Vagina (tissue), 2 donors: ENCODE results near the gene STAMBP. TPM values are rescaled to one million over a fixed set of nuclear protein-coding genes. Genes with fewer than 3 reads are reported as not detected.
A peak's percentile ranks its signal among the peaks of the same experiment; 100 is the strongest.
"Not testable (repeated sequence)": the region's sequence is repeated elsewhere in the genome, so short reads cannot be mapped to it uniquely, and the experiment has no call there.

Experiments used
- DNase-seq, 2 donors: peaks; one replicate each; pipeline ENCODE4 v3.0.0-alpha.2; 2017; ENCODE audit errors: extremely low spot score in 2 of 2
- H3K27ac ChIP-seq: fragments of 200-600 bp; sonication (generic); one replicate; pipeline ENCODE4 v1.5.1; 2019
- H3K27me3 ChIP-seq: fragments of 200-600 bp; sonication (generic); one replicate; pipeline ENCODE4 v1.5.1; 2019
- H3K36me3 ChIP-seq, 2 donors: fragments of 200-600 bp; sonication (generic); one replicate each; pipeline ENCODE4 v1.5.1; 2017 to 2019
- H3K4me1 ChIP-seq: fragments of 200-600 bp; sonication (generic); one replicate; pipeline ENCODE4 v1.5.1; 2019
- H3K4me3 ChIP-seq, 2 donors: fragments of 200-600 bp; sonication (generic); 1 replicate in 1 of 2; 2 replicates in 1 of 2; pipeline ENCODE4 v1.5.1; 2016 to 2019
- H3K9me3 ChIP-seq: fragments of 200-600 bp; sonication (generic); one replicate; pipeline ENCODE4 v1.5.1; 2019
- POLR2A ChIP-seq, 2 donors: fragments of 450-650 bp; IDR thresholded peaks; one replicate each; pipeline ENCODE4 v1.6.1; 2017; ENCODE audit warnings: antibody characterized with exemption in 2 of 2, mild to moderate bottlenecking in 2 of 2, moderate library complexity in 2 of 2
- POLR2AphosphoS5 ChIP-seq, 2 donors: sonication (generic); formaldehyde crosslinking; IDR thresholded peaks; one replicate each; pipeline ENCODE4 v1.9.0; 2017; ENCODE audit warnings: antibody characterized with exemption in 2 of 2, mild to moderate bottlenecking in 2 of 2, low read depth in 1 of 2; ENCODE audit not compliant: insufficient read depth in 1 of 2
- intact Hi-C: fragments of 100-400 bp; cut with DNase I; formaldehyde crosslinking; loops from one replicate; pipeline ENCODE4 v1.15.1; 2023
- total RNA-seq: library from RNA; depleted of rRNA; stranded (reverse); fragments of >200 nt; gene quantifications from one replicate; pipeline ENCODE4 v1.2.3, GENCODE V29; 2016
- TF ChIP-seq, protein P1 (sequence below), 3 experiments: fragments of 450-650 bp in 2 of 3; fragments of 200-600 bp in 1 of 3; sonication (generic) in 1 of 3; IDR thresholded peaks; one replicate each; pipeline ENCODE4 v1.5.1; 2017 to 2019; ENCODE audit warnings: antibody characterized with exemption in 3 of 3, mild to moderate bottlenecking in 2 of 3, moderate library complexity in 2 of 3

STAMBP gene
- total RNA-seq, result 30.4 TPM

DNA sequence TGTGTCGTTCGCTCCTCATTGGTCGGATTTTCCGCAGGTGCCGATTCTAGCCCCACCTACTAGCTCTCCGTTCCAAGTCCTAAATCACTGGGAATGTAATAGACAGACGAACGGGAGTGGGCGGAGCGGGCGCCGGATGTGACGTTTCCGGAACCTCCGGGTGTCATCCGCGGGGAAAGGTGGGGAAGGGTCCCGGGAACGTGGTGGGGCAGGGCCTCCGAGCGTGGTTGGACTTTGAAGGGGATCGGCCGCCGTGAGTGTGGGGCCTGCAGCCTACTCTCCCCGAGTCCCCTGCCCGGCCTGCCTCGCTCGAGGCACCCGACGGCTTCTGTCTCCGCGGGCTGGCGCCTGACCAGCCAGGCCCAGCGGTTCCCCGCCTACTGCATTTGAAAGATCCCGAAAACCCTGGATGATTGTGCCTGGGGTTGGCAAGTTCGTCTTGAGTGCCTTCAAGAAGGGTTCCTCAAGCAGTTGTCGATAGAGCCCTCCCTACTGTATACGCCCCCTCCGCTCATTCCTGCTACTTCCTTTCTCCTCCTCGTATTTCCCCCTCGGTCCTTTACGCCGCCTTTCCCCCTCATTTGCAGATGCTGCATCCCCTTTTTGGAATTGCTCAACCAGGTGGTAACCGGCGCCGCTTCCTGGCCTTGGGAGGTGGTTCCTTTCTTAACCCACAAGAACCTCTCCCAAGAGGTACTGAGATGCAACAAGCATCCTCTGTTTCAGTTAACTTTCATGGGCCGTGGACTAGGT, at the start of gene STAMBP:
Gene STAMBP (plus strand): TSS at position 144 of the 753 bp plus-strand sequence. CDS start 1,896 bp downstream, outside the sequence.
- TF ChIP-seq, protein P1, sequence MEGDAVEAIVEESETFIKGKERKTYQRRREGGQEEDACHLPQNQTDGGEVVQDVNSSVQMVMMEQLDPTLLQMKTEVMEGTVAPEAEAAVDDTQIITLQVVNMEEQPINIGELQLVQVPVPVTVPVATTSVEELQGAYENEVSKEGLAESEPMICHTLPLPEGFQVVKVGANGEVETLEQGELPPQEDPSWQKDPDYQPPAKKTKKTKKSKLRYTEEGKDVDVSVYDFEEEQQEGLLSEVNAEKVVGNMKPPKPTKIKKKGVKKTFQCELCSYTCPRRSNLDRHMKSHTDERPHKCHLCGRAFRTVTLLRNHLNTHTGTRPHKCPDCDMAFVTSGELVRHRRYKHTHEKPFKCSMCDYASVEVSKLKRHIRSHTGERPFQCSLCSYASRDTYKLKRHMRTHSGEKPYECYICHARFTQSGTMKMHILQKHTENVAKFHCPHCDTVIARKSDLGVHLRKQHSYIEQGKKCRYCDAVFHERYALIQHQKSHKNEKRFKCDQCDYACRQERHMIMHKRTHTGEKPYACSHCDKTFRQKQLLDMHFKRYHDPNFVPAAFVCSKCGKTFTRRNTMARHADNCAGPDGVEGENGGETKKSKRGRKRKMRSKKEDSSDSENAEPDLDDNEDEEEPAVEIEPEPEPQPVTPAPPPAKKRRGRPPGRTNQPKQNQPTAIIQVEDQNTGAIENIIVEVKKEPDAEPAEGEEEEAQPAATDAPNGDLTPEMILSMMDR (IDR thresholded peaks at IDR 0.05), result peak in 1 of 3 experiments; percentile 22
- TF ChIP-seq POLR2A (IDR thresholded peaks at IDR 0.05) (peak in 1 of 2 donors; percentile 55), POLR2AphosphoS5 (IDR thresholded peaks at IDR 0.05; ENCODE audit: insufficient read depth in 1 of 2, low read depth in 1 of 2) (peak; percentile 90 to 94)
- Histone ChIP-seq H3K4me3 (peak within 1 kb of the TSS; percentile 70 to 82), H3K9me3 (no peaks in the 10 kb centered on the region), H3K36me3 (peaks cover 0 to 23% of the 10 kb centered on the region in 2 donors), H3K27ac (peak within 1 kb of the TSS; percentile 94), H3K27me3 (no peaks in the 10 kb centered on the region), H3K4me1 (peaks cover 48% of the 10 kb centered on the region)
- DNase-seq, result peak; percentile 97 to 98
- intact Hi-C loops, result loop anchor here (10.0 kb wide), 2 partner anchors 316 to 506 kb away; partner anchors contain the start of gene BOLA3

DNA sequence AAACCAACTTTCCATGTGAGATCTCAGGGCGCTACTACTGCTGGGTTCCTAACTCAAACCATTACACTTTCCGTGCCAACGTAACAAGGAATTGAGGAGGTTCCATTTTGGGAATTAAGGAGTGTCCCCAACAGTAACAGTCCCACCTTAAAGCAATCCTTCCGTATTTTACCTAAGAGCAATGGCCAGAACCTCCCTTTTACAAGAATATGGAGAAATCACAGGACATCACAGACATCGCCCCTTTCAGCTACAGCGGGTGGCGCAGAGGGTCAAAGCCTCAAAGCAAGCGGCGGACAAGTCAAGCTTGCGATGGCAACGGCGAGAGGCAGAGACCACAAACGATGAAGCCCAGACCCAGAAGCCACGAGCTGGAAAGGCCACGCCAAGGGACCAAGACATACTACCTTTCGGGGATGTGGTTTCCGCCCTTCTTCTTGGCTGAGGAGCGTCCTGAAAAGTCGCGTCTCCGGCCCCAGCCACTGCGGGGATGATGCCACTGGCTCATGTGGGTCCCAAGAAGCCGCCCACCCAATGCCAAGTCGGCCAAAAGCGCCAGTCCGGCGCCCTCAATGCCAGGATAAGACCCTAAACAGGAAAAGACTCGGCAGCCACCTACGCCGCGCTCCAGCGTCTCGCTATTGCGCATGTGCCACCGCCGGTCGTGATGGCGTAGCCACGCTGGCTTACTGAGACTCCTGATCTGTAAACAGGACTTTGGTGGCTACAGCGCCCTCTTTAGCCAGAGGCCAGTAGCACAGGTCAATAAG, 49.1 kb upstream of the STAMBP start, which contains the start of gene DUSP11:
Gene DUSP11 (minus strand): TSS at position 637 of the 770 bp plus-strand sequence. CDS start 129 bp downstream, at position 508.
- TF ChIP-seq, protein P1 (IDR thresholded peaks at IDR 0.05), result peak; percentile 92 to 93 (median 93)
- no peak for TF ChIP-seq POLR2A (IDR thresholded peaks at IDR 0.05)
- peak; percentile 93 to 96 for TF ChIP-seq POLR2AphosphoS5 (IDR thresholded peaks at IDR 0.05; ENCODE audit: insufficient read depth in 1 of 2, low read depth in 1 of 2)
- Histone ChIP-seq H3K36me3 (peaks cover 0 to 10% of the 10 kb centered on the region in 2 donors), H3K9me3 (no peaks in the 10 kb centered on the region), H3K4me3 (peak within 1 kb of the TSS; percentile 77 to 90), H3K4me1 (peaks cover 27% of the 10 kb centered on the region), H3K27ac (peak within 1 kb of the TSS; percentile 95), H3K27me3 (no peaks in the 10 kb centered on the region)
- intact Hi-C loops, result no loop called here
- peak; percentile 90 to 97 for DNase-seq

DNA sequence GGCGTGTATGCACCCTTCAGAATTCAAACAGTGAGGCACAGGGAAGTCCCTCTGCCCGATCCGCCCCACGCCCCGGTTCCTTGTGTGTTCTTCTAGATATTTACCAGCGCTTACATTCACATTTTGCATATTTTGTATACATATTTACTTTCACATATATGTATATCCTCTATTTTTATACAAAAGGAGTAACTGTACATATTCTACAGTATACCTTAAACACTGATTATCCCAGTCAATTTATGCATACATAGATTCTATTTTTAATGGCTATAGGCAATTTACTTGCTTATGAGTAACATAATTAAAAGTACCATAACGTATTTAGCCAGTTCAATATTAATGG, 48.6 kb upstream of the STAMBP start:
- Histone ChIP-seq H3K4me3 (peak overlapping the region; percentile 77 to 90), H3K27ac (peak overlapping the region; percentile 95), H3K9me3 (no peaks in the 10 kb centered on the region), H3K27me3 (no peaks in the 10 kb centered on the region), H3K36me3 (peaks cover 0 to 5% of the 10 kb centered on the region in 2 donors), H3K4me1 (peaks cover 27% of the 10 kb centered on the region)
- intact Hi-C loops, result no loop called here
- TF ChIP-seq POLR2A (IDR thresholded peaks at IDR 0.05) (no peak), POLR2AphosphoS5 (IDR thresholded peaks at IDR 0.05; ENCODE audit: insufficient read depth in 1 of 2, low read depth in 1 of 2) (no peak)
- TF ChIP-seq, protein P1 (IDR thresholded peaks at IDR 0.05), result no peak
- no peak for DNase-seq

DNA sequence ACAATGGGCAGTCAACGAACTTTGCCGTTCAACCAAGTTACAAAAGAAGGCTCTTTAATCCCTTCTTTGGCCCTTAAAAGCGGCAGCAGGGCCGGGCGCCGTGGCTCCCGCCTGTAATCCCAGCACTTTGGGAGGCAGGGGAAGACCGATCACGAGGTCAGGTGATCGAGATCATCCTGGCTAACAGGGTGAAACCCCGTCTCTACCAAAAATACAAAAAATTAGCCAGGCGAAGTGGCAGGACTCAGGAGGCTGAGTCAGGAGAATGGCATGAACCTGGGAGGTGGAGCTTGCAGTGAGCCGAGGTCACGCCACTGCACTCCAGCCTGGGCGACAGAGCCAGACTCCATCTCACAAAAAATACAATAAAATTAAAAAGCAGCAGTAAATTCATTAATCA, 45.4 kb upstream of the STAMBP start:
- H3K36me3 ChIP-seq, intact Hi-C loops: not testable (repeated sequence)

DNA sequence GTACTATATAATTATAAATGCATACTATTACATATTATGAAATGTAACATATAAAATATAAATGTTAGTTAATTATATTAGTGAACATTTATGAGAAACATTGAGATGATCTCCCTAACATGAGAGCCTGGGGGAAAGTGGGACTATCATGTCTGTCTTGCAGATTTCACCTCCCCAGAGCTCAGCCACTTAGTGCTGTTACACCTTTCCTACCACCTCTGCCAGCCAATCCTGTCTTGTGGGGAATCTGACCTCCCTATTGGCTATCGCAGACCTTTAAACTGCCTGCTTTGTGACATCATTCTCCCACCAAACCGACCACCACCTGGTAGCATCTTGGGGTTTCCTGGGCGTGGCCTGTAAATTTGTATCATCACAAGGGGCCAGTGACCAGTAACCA, 44.9 kb upstream of the STAMBP start, which contains the start of gene C2orf78:
Gene C2orf78 (plus strand): TSS at position 301 of the 400 bp plus-strand sequence. CDS start 127 bp downstream, outside the sequence.
- H3K36me3 ChIP-seq, H3K27me3 ChIP-seq, intact Hi-C loops, H3K27ac ChIP-seq, H3K4me1 ChIP-seq, H3K4me3 ChIP-seq, DNase-seq, H3K9me3 ChIP-seq: not testable (repeated sequence)

More for the DNA sequence above, 45.4 kb upstream of the STAMBP start:
- not testable (repeated sequence) for H3K4me1 ChIP-seq, DNase-seq, H3K4me3 ChIP-seq, H3K27me3 ChIP-seq, H3K27ac ChIP-seq, H3K9me3 ChIP-seq
